HCT116 (cell line): Measurements from ENCODE around the gene ZSCAN1. TPM values are rescaled to one million over a fixed set of nuclear protein-coding genes. Genes with fewer than 3 reads are reported as not detected.

Experiments
- ATAC-seq: fragments of 200-7000 bp; cut with Tn5 transposase; 2 replicates; pipeline ENCODE4 v1.9.1; 2020; ENCODE audit warnings: mild to moderate bottlenecking, moderate library complexity
- BruUV-seq: library from RNA; stranded (reverse); fragments of 400-500 nt; replicated peaks from 2 replicates; lab custom pipeline; 2021; lab: Mats Ljungman, UMichigan
- CTCF ChIA-PET: fragments of 300-600 bp; sonication (Branson Sonifier 250); formaldehyde crosslinking; loops from one replicate; lab custom pipeline; 2021; ENCODE audit warnings: antibody characterized with exemption; lab: Charles Lee
- POLR2A ChIA-PET: fragments of 300-600, 350-600 bp; sonication (Branson Sonifier 250); formaldehyde crosslinking; loops from one replicate; lab custom pipeline; 2021; ENCODE audit warnings: antibody characterized with exemption; lab: Charles Lee
- RAD21 ChIA-PET, 2 experiments: fragments of 300-600 bp; sonication (Branson Sonifier 250); formaldehyde crosslinking; loops; one replicate each; lab custom pipeline; 2023; ENCODE audit warnings: low total read pairs in 2 of 2; ENCODE audit not compliant: uncharacterized antibody in 2 of 2, unreplicated experiment in 2 of 2, low non-redundant PET in 1 of 2; lab: Charles Lee
- DNase-seq: peaks from one replicate; pipeline ENCODE4 v3.0.0-alpha.2; 2010; ENCODE audit warnings: low read depth, low spot score
- H2AFZ ChIP-seq: fragments of 200-600 bp; shearing (Covaris generic), sonication (generic); 2 replicates; pipeline ENCODE4 v1.6.1; 2017; ENCODE audit warnings: low read depth, mixed run types, mixed read lengths, antibody characterized with exemption, low read length; ENCODE audit not compliant: poor library complexity, severe bottlenecking
- H3K27ac ChIP-seq: 2 replicates; pipeline ENCODE4 v1.5.1; 2012; ENCODE audit warnings: low read depth, low read length
- H3K27me3 ChIP-seq: fragments of 200-600 bp; sonication (generic); 2 replicates; pipeline ENCODE4 v1.6.1; 2016; ENCODE audit warnings: mixed run types, low read length, mixed read lengths; ENCODE audit not compliant: insufficient read depth
- H3K36me3 ChIP-seq, 2 experiments: fragments of 200-500 bp in 1 of 2; fragments of 200-600 bp in 1 of 2; sonication (Bioruptor generic) in 1 of 2; sonication (generic) in 1 of 2; 2 replicates each; pipeline versions ENCODE4 v1.5.1 to v1.6.1; 2014 to 2016; ENCODE audit warnings: low read length in 2 of 2, inconsistent platforms in 1 of 2, mixed read lengths in 1 of 2, mixed run types in 1 of 2; ENCODE audit not compliant: insufficient read depth in 2 of 2, control insufficient read depth in 1 of 2
- H3K4me1 ChIP-seq, 2 experiments: fragments of 200-600 bp in 1 of 2; sonication (generic) in 1 of 2; 2 replicates each; pipeline versions ENCODE4 v1.5.1 to v1.6.1; 2012 to 2017; ENCODE audit warnings: low read length in 2 of 2, inconsistent platforms in 1 of 2, mild to moderate bottlenecking in 1 of 2, mixed read lengths in 1 of 2, mixed run types in 1 of 2, moderate library complexity in 1 of 2; ENCODE audit not compliant: insufficient read depth in 2 of 2, control insufficient read depth in 1 of 2
- H3K4me2 ChIP-seq: fragments of 200-600 bp; sonication (generic); 2 replicates; pipeline ENCODE4 v1.6.1; 2017; ENCODE audit warnings: mixed run types, low read length, mixed read lengths
- H3K4me3 ChIP-seq, 2 experiments: fragments of 200-600 bp in 1 of 2; sonication (generic) in 1 of 2; replicated peaks in 1 of 2; 2 replicates each; pipeline ENCODE4 v1.5.1; 2011 to 2016; ENCODE audit warnings: low read length in 2 of 2, control low read depth in 1 of 2, low read depth in 1 of 2, mild to moderate bottlenecking in 1 of 2, mixed read lengths in 1 of 2, mixed run types in 1 of 2
- H3K79me2 ChIP-seq: fragments of 200-600 bp; sonication (generic); 2 replicates; pipeline ENCODE4 v1.6.1; 2017; ENCODE audit warnings: mild to moderate bottlenecking, mixed run types, low read length, moderate library complexity, mixed read lengths; ENCODE audit not compliant: insufficient read depth
- H3K9ac ChIP-seq: fragments of 200-600 bp; sonication (generic); 2 replicates; pipeline ENCODE4 v1.6.1; 2016; ENCODE audit warnings: low read length, mixed read lengths
- H3K9me2 ChIP-seq: fragments of 200-600 bp; sonication (generic), shearing (Covaris generic); 2 replicates; pipeline ENCODE4 v1.6.1; 2017; ENCODE audit warnings: mixed run types, mild to moderate bottlenecking, moderate library complexity; ENCODE audit not compliant: insufficient read depth
- H3K9me3 ChIP-seq, 2 experiments: fragments of 200-500 bp in 1 of 2; fragments of 200-600 bp in 1 of 2; sonication (Bioruptor generic) in 1 of 2; sonication (generic) in 1 of 2; 2 replicates each; pipeline ENCODE4 v1.6.1; 2014 to 2017; ENCODE audit warnings: low read length in 2 of 2, mixed read lengths in 2 of 2, inconsistent platforms in 1 of 2, low read depth in 1 of 2, mild to moderate bottlenecking in 1 of 2, mixed run types in 1 of 2, moderate library complexity in 1 of 2; ENCODE audit not compliant: control insufficient read depth in 1 of 2, insufficient read depth in 1 of 2
- H4K20me1 ChIP-seq: fragments of 200-600 bp; sonication (generic), shearing (Covaris generic); 2 replicates; pipeline ENCODE4 v1.6.1; 2017; ENCODE audit warnings: mixed run types, mild to moderate bottlenecking, moderate library complexity; ENCODE audit not compliant: insufficient read depth
- CBX3 ChIP-seq: IDR thresholded peaks from 2 replicates; pipeline ENCODE4 v1.6.1; 2012; ENCODE audit warnings: low read depth
- EGR1 ChIP-seq: IDR thresholded peaks from 2 replicates; pipeline ENCODE4 v1.6.1; 2012; ENCODE audit warnings: low read depth
- ELF1 ChIP-seq: IDR thresholded peaks from 2 replicates; pipeline ENCODE4 v1.6.1; 2012; ENCODE audit warnings: low read depth, borderline replicate concordance
- FOSL1 ChIP-seq: IDR thresholded peaks from 2 replicates; pipeline ENCODE4 v1.6.1; 2012; ENCODE audit warnings: low read depth
- JUND ChIP-seq: IDR thresholded peaks from 2 replicates; pipeline ENCODE4 v1.6.1; 2012
- MAX ChIP-seq: IDR thresholded peaks from 2 replicates; pipeline ENCODE4 v1.6.1; 2012
- POLR2AphosphoS5 ChIP-seq: IDR thresholded peaks from 2 replicates; pipeline ENCODE4 v1.6.1; 2011; ENCODE audit warnings: mild to moderate bottlenecking, low read depth, low read length, moderate library complexity
- RAD21 ChIP-seq: IDR thresholded peaks from 2 replicates; pipeline ENCODE4 v1.6.1; 2012; ENCODE audit warnings: low read depth, mild to moderate bottlenecking
- SIN3A ChIP-seq: IDR thresholded peaks from 2 replicates; pipeline ENCODE4 v1.6.1; 2012; ENCODE audit warnings: low read depth
- intact Hi-C: fragments of 100-400 bp; cut with micrococcal nuclease; formaldehyde crosslinking; loops from 2 replicates; pipeline ENCODE4 v1.10.0; 2022
- total RNA-seq: library from RNA; stranded (reverse); gene quantifications from one replicate; pipeline ENCODE4 v1.2.1, GENCODE V29; 2021; ENCODE audit not compliant: unreplicated experiment
- TF ChIP-seq, protein P1 (sequence below): IDR thresholded peaks from 2 replicates; pipeline ENCODE4 v1.6.1; 2012; ENCODE audit warnings: low read depth
- TF ChIP-seq, protein P2 (sequence below), 3 experiments: fragments of 200-600 bp in 1 of 3; sonication (generic) in 1 of 3; IDR thresholded peaks in 2 of 3; conservative IDR thresholded peaks in 1 of 3; 2 replicates each; pipeline ENCODE4 v1.5.1; 2012 to 2017; ENCODE audit warnings: low read depth in 2 of 3, low read length in 2 of 3, antibody characterized with exemption in 1 of 3, borderline replicate concordance in 1 of 3, control low read depth in 1 of 3, mild to moderate bottlenecking in 1 of 3, mixed read lengths in 1 of 3, mixed run types in 1 of 3, moderate library complexity in 1 of 3; ENCODE audit not compliant: insufficient read depth in 1 of 3

Gene ZSCAN1
- total RNA-seq, 1 experiment from 2014 or later = not detected

DNA sequence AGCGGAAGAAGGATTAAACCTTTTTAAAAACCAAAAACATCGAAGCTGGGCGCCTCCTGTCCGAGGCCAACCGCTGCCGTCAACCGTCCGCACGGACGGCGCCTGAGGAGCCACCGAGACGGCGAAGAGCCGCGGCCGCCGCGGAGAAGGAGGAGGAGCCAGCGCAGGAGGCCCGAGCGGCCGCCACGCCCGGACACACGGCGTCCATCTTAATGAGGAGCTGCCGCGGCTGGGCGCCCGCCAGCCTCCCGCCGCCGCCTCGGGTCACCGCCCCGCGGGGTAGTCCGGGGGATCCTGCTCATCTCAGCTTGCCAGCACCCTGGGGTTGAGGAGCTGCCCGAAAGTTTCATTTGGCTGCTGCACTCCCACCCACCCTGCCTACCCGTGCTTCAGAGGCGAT lies 10.6 kb downstream of the ZSCAN1 start:
- peaks cover 0 to 17% of the 10 kb centered on the region in 2 experiments; a peak in 2 of 4 replicates for H3K9me3 ChIP-seq
- no peaks in the 10 kb centered on the region for H3K4me1 ChIP-seq
- ChIA-PET CTCF (no interaction called here), RAD21 (no interaction called here), POLR2A (no interaction called here)
- DNase-seq (no peak), ATAC-seq (no peak)
- H3K79me2 ChIP-seq = no peaks in the 10 kb centered on the region
- H3K36me3 ChIP-seq = no peaks in the 10 kb centered on the region
- no peak overlapping the region for H2AFZ ChIP-seq
- intact Hi-C loops = no loop called here
- no TSS peak for BruUV-seq
- H4K20me1 ChIP-seq = no peaks in the 10 kb centered on the region
- H3K4me2 ChIP-seq = no peak overlapping the region
- no peak overlapping the region for H3K4me3 ChIP-seq
- no peaks in the 10 kb centered on the region for H3K9me2 ChIP-seq
- no peak overlapping the region for H3K27ac ChIP-seq
- no peaks in the 10 kb centered on the region for H3K27me3 ChIP-seq
- TF ChIP-seq MAX = no peak
- no peak for TF ChIP-seq POLR2AphosphoS5
- TF ChIP-seq, protein P1, sequence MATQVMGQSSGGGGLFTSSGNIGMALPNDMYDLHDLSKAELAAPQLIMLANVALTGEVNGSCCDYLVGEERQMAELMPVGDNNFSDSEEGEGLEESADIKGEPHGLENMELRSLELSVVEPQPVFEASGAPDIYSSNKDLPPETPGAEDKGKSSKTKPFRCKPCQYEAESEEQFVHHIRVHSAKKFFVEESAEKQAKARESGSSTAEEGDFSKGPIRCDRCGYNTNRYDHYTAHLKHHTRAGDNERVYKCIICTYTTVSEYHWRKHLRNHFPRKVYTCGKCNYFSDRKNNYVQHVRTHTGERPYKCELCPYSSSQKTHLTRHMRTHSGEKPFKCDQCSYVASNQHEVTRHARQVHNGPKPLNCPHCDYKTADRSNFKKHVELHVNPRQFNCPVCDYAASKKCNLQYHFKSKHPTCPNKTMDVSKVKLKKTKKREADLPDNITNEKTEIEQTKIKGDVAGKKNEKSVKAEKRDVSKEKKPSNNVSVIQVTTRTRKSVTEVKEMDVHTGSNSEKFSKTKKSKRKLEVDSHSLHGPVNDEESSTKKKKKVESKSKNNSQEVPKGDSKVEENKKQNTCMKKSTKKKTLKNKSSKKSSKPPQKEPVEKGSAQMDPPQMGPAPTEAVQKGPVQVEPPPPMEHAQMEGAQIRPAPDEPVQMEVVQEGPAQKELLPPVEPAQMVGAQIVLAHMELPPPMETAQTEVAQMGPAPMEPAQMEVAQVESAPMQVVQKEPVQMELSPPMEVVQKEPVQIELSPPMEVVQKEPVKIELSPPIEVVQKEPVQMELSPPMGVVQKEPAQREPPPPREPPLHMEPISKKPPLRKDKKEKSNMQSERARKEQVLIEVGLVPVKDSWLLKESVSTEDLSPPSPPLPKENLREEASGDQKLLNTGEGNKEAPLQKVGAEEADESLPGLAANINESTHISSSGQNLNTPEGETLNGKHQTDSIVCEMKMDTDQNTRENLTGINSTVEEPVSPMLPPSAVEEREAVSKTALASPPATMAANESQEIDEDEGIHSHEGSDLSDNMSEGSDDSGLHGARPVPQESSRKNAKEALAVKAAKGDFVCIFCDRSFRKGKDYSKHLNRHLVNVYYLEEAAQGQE = no peak
- no peak for TF ChIP-seq RAD21
- TF ChIP-seq SIN3A = no peak
- no peak for TF ChIP-seq ELF1
- no peak overlapping the region for H3K9ac ChIP-seq

- no peaks in the 10 kb centered on the region for H3K4me1 ChIP-seq
- no peak for ATAC-seq
- no peaks in the 10 kb centered on the region for H3K9me2 ChIP-seq
- BruUV-seq = no TSS peak
- no peak overlapping the region for H3K9ac ChIP-seq
- no peaks in the 10 kb centered on the region for H3K36me3 ChIP-seq
- no peaks in the 10 kb centered on the region for H3K27me3 ChIP-seq
- CTCF ChIA-PET = no interaction called here
- no peak overlapping the region for H3K4me2 ChIP-seq
- intact Hi-C loops = no loop called here
- RAD21 ChIA-PET = no interaction called here
- no peak overlapping the region for H3K27ac ChIP-seq
- no peak overlapping the region for H3K4me3 ChIP-seq
- H3K9me3 ChIP-seq = peaks cover 0 to 17% of the 10 kb centered on the region in 2 experiments; a peak in 2 of 4 replicates
- H4K20me1 ChIP-seq = no peaks in the 10 kb centered on the region
- POLR2A ChIA-PET = no interaction called here
- no peak for DNase-seq
- no peaks in the 10 kb centered on the region for H3K79me2 ChIP-seq
- TF ChIP-seq CBX3 (no peak), FOSL1 (no peak), JUND (no peak), ELF1 (no peak), EGR1 (no peak)
- TF ChIP-seq, protein P2, sequence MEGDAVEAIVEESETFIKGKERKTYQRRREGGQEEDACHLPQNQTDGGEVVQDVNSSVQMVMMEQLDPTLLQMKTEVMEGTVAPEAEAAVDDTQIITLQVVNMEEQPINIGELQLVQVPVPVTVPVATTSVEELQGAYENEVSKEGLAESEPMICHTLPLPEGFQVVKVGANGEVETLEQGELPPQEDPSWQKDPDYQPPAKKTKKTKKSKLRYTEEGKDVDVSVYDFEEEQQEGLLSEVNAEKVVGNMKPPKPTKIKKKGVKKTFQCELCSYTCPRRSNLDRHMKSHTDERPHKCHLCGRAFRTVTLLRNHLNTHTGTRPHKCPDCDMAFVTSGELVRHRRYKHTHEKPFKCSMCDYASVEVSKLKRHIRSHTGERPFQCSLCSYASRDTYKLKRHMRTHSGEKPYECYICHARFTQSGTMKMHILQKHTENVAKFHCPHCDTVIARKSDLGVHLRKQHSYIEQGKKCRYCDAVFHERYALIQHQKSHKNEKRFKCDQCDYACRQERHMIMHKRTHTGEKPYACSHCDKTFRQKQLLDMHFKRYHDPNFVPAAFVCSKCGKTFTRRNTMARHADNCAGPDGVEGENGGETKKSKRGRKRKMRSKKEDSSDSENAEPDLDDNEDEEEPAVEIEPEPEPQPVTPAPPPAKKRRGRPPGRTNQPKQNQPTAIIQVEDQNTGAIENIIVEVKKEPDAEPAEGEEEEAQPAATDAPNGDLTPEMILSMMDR (IDR thresholded peaks at IDR 0.05 in 2 of 3, conservative IDR thresholded peaks at IDR 0.05 in 1 of 3; ENCODE audit: borderline replicate concordance in 1 of 3, insufficient read depth in 1 of 3, low read depth in 2 of 3, low read length in 2 of 3) = no peak
- no peak overlapping the region for H2AFZ ChIP-seq
Observed at GRCh38 chr19:58044886-58045285, 11.1 kb downstream of the ZSCAN1 start.
